ENCODE data around the gene TIAM2. TPM values are rescaled to one million over a fixed set of nuclear protein-coding genes. Genes with fewer than 3 reads are reported as not detected.

The TIAM2 gene
- total RNA-seq, 4 donors from 2014 or later = 9.2 to 18.2 (median 11.4) TPM

GRCh38 chr6:155066361-155066760, 71.2 kb downstream of the TIAM2 start:
- WGBS, 2 donors = 64 to 73% methylated on average over 6 of the region's 6 CpGs
- no peaks in the 10 kb centered on the region for H3K4me1 ChIP-seq
- DNase-seq (ENCODE audit: low spot score in 2 of 2) = no peak
- TF ChIP-seq, protein P1, sequence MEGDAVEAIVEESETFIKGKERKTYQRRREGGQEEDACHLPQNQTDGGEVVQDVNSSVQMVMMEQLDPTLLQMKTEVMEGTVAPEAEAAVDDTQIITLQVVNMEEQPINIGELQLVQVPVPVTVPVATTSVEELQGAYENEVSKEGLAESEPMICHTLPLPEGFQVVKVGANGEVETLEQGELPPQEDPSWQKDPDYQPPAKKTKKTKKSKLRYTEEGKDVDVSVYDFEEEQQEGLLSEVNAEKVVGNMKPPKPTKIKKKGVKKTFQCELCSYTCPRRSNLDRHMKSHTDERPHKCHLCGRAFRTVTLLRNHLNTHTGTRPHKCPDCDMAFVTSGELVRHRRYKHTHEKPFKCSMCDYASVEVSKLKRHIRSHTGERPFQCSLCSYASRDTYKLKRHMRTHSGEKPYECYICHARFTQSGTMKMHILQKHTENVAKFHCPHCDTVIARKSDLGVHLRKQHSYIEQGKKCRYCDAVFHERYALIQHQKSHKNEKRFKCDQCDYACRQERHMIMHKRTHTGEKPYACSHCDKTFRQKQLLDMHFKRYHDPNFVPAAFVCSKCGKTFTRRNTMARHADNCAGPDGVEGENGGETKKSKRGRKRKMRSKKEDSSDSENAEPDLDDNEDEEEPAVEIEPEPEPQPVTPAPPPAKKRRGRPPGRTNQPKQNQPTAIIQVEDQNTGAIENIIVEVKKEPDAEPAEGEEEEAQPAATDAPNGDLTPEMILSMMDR (IDR thresholded peaks at IDR 0.05) = no peak
- TF ChIP-seq EP300 (IDR thresholded peaks at IDR 0.05) (no peak), POLR2A (IDR thresholded peaks at IDR 0.05) (no peak)
- no peaks in the 10 kb centered on the region for H3K27me3 ChIP-seq
- no peak overlapping the region for H3K27ac ChIP-seq
- no peaks in the 10 kb centered on the region for H3K9me3 ChIP-seq
- no peaks in the 10 kb centered on the region for H3K36me3 ChIP-seq
- no peak overlapping the region for H3K4me3 ChIP-seq

- DNase-seq (ENCODE audit: low spot score in 2 of 2) = no peak
- Histone ChIP-seq H3K27ac (no peak overlapping the region), H3K27me3 (no peaks in the 10 kb centered on the region), H3K36me3 (no peaks in the 10 kb centered on the region), H3K4me1 (no peaks in the 10 kb centered on the region), H3K9me3 (no peaks in the 10 kb centered on the region), H3K4me3 (no peak overlapping the region)
- WGBS, 2 donors = 79 to 86% methylated on average over 7 of the region's 7 CpGs
- TF ChIP-seq EP300 (IDR thresholded peaks at IDR 0.05) (no peak), POLR2A (IDR thresholded peaks at IDR 0.05) (no peak)
- TF ChIP-seq, protein P1 (IDR thresholded peaks at IDR 0.05) = no peak
These were observed 72.0 kb downstream of the TIAM2 start for GRCh38 chr6:155066921-155067680.

DNA sequence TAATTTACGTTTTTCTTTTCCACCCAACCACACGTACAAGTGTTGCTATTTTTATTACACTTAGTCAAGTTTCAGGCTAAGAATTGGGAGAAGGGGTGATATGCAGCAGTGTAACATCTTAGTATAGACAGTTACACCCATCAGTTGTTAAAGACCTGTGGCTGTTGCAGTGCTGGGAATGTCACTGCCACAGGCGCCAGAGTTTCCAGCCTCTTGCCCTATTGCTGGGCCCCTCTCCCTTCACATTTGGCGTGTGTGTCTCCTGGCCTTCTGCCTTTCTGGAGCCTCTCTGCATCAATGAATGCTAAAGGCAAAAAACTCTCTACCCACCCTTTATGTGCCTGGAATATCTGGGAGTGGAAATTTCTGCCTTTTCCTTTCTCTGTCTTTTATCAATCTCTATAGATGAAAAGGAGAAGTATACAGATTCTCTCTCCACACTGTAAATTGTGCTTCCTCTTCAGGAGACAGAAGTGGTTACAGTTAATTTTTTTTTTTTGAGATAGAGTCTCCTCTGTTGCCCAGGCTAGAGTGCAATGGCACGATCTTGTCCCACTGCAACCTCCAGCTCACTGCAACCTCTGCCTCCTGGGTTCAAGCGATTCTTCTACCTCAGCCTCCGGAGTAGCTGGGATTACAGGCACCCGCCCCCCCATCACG, 73.0 kb downstream of the TIAM2 start:
- Histone ChIP-seq H3K4me3 (no peak overlapping the region), H3K36me3 (no peaks in the 10 kb centered on the region), H3K9me3 (no peaks in the 10 kb centered on the region), H3K27me3 (no peaks in the 10 kb centered on the region), H3K4me1 (no peaks in the 10 kb centered on the region), H3K27ac (no peak overlapping the region)
- no peak for DNase-seq (ENCODE audit: low spot score in 2 of 2)
- 51 to 66% methylated on average over 9 of the region's 9 CpGs for WGBS, 2 donors
- no peak for TF ChIP-seq EP300 (IDR thresholded peaks at IDR 0.05)
- TF ChIP-seq, protein P1 (IDR thresholded peaks at IDR 0.05) = no peak
- TF ChIP-seq POLR2A (IDR thresholded peaks at IDR 0.05) = no peak

DNA sequence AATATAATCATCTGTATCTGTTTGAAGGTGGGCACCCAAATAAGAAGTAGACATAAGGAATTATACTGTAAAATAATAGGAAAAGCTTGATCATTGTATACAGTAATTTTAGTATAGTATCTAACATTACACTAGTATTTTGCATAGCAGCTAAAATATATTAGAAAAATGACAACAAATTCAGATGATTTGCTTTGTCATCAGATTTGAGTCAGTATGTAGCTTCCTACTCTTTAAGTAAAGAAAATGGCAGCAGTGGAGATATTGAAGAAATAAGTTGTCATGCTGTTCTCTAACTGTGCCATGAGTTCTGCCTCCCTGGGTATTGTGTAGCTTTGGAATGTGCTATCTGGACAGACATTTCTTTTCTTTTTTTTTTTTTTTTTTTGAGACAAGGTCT, 74.4 kb downstream of the TIAM2 start:
- DNase-seq (ENCODE audit: low spot score in 2 of 2) = no peak
- Histone ChIP-seq H3K9me3 (no peaks in the 10 kb centered on the region), H3K4me1 (no peaks in the 10 kb centered on the region), H3K36me3 (no peaks in the 10 kb centered on the region), H3K4me3 (no peak overlapping the region), H3K27me3 (no peaks in the 10 kb centered on the region), H3K27ac (no peak overlapping the region)
- no peak for TF ChIP-seq EP300 (IDR thresholded peaks at IDR 0.05)
- no peak for TF ChIP-seq POLR2A (IDR thresholded peaks at IDR 0.05)
- TF ChIP-seq, protein P1 (IDR thresholded peaks at IDR 0.05) = no peak

- H3K4me3 ChIP-seq = no peak overlapping the region
- H3K4me1 ChIP-seq = no peaks in the 10 kb centered on the region
- H3K9me3 ChIP-seq = no peaks in the 10 kb centered on the region
- 92 to 93% methylated on average over 12 of the region's 12 CpGs for WGBS, 2 donors
- no peaks in the 10 kb centered on the region for H3K27me3 ChIP-seq
- no peak overlapping the region for H3K27ac ChIP-seq
- no peaks in the 10 kb centered on the region for H3K36me3 ChIP-seq
- DNase-seq (ENCODE audit: low spot score in 2 of 2) = no peak
- TF ChIP-seq, protein P1 (IDR thresholded peaks at IDR 0.05) = no peak
- TF ChIP-seq POLR2A (IDR thresholded peaks at IDR 0.05) = no peak
- no peak for TF ChIP-seq EP300 (IDR thresholded peaks at IDR 0.05)
These were observed 81.0 kb downstream of the TIAM2 start for GRCh38 chr6:155075930-155076695.

Measured in tibial nerve (tissue), 4 donors.